Measurements from ENCODE around the gene KIAA0586.
"Not testable (repeated sequence)": the region's sequence is repeated elsewhere in the genome, so short reads cannot be mapped to it uniquely, and the experiment has no call there.

Gene KIAA0586

GRCh38 chr14:58427281-58428117 is at the start of gene KIAA0586, which contains the start of gene TIMM9:
TSS of gene KIAA0586 (plus strand) at chr14:58427719. CDS start at chr14:58428265, 546 bp downstream.
TSS of gene TIMM9 (minus strand) at chr14:58427531. CDS start at chr14:58411945, 15,586 bp downstream.
- Mint-ChIP-seq H3K9me3 (no peaks in the 10 kb centered on the region), H3K27ac (peak within 1 kb of the TSS; percentile 95), H3K36me3 (peaks cover 7% of the 10 kb centered on the region), H3K4me3 (peak within 1 kb of the TSS; percentile 88), H3K4me1 (peaks cover 57% of the 10 kb centered on the region), H3K27me3 (no peaks in the 10 kb centered on the region)

DNA sequence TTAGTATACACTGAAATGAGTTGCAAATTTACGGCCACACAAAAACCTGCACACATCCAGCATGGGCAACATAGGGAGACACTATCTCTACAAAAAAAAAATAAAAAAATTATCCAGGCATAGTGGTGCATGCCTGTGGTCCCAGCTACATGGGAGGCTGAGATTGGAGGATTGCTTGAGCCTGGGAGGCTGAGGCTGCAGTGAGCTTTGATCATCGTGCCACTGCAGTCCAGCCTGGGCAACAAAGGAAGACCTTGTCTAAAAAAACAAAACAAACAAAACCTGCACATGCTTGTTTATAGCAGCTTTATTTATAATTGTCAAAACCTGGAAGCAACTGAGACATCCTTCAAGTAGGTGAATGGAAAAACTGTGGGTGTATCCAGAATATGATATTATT is 36.7 kb upstream of the KIAA0586 start:
- no peak overlapping the region for H3K4me3 Mint-ChIP-seq
- no peaks in the 10 kb centered on the region for H3K27me3 Mint-ChIP-seq
- H3K36me3 Mint-ChIP-seq, result no peaks in the 10 kb centered on the region
- peaks cover 5% of the 10 kb centered on the region for H3K4me1 Mint-ChIP-seq
- H3K9me3 Mint-ChIP-seq, result no peaks in the 10 kb centered on the region
- H3K27ac Mint-ChIP-seq, result no peak overlapping the region

- Mint-ChIP-seq H3K4me3 (peak overlapping the region; percentile 83), H3K4me1 (peaks cover 14% of the 10 kb centered on the region), H3K9me3 (no peaks in the 10 kb centered on the region), H3K36me3 (peaks cover 2% of the 10 kb centered on the region), H3K27ac (peak overlapping the region; percentile 65), H3K27me3 (no peaks in the 10 kb centered on the region)
Observed at GRCh38 chr14:58395562-58395811, 32.0 kb upstream of the KIAA0586 start.

- no peaks in the 10 kb centered on the region for H3K9me3 Mint-ChIP-seq
- H3K4me3 Mint-ChIP-seq, result peak within 1 kb of the TSS; percentile 83
- H3K27me3 Mint-ChIP-seq, result no peaks in the 10 kb centered on the region
- H3K27ac Mint-ChIP-seq, result peak within 1 kb of the TSS; percentile 95
- peaks cover 2% of the 10 kb centered on the region for H3K36me3 Mint-ChIP-seq
- H3K4me1 Mint-ChIP-seq, result peaks cover 14% of the 10 kb centered on the region
Observed at GRCh38 chr14:58395812-58396788, 31.4 kb upstream of the KIAA0586 start, which contains the start of gene TOMM20L. TSS of gene TOMM20L (plus strand) at chr14:58395930. CDS start at chr14:58395958, 28 bp downstream.

GRCh38 chr14:58397156-58397555 is 30.4 kb upstream of the KIAA0586 start:
- Mint-ChIP-seq H3K4me1 (peaks cover 14% of the 10 kb centered on the region), H3K27ac (peak overlapping the region; percentile 73), H3K4me3 (peak overlapping the region; percentile 45), H3K36me3 (peaks cover 2% of the 10 kb centered on the region), H3K9me3 (no peaks in the 10 kb centered on the region), H3K27me3 (no peaks in the 10 kb centered on the region)

GRCh38 chr14:58398495-58398894 is 29.0 kb upstream of the KIAA0586 start:
- no peak overlapping the region for H3K4me3 Mint-ChIP-seq
- H3K4me1 Mint-ChIP-seq, result peaks cover 14% of the 10 kb centered on the region
- H3K27ac Mint-ChIP-seq, result no peak overlapping the region
- H3K36me3 Mint-ChIP-seq, result peaks cover 2% of the 10 kb centered on the region
- no peaks in the 10 kb centered on the region for H3K27me3 Mint-ChIP-seq
- H3K9me3 Mint-ChIP-seq, result no peaks in the 10 kb centered on the region

DNA sequence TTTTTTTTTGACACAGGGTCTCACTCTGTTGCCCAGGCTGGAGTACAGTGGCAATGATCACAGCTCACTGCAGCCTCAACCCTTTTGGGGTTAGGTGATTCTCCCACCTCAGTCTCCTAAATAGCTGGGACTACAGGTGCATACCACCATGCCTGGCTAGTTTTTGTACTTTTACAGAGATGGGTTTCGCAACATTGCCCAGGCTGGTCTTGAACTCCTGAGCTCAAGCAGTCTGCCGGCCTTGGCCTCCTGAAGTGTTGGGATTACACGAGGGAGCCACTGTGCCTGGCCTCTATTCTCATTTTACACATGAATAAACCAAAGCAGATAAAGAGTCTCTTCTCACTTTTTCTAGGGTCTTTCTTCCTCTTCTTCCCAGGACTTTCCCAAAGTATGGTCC is 28.6 kb upstream of the KIAA0586 start:
- Mint-ChIP-seq H3K27ac (no peak overlapping the region), H3K36me3 (peaks cover 2% of the 10 kb centered on the region), H3K9me3 (no peaks in the 10 kb centered on the region), H3K4me1 (peaks cover 14% of the 10 kb centered on the region), H3K27me3 (no peaks in the 10 kb centered on the region), H3K4me3 (no peak overlapping the region)

DNA sequence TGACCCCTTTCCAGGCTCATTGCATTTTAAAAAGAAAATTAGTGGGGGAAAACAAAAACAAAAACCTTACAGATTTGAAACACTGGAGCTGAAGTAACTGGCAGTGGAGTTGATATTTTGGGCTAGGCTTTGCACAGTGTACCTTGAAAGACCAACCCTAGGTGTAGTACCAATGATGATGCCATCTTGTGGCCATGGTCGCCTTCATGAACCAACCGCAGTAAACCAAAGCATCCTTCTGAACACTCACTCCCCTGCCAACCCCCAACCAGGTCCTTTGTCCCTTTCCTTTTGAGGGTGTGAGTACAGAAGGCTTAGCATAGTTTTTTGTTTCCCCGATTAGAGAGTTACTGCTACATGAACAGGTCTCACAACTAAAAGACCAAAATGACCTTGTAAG is 25.9 kb upstream of the KIAA0586 start:
- Mint-ChIP-seq H3K9me3 (no peaks in the 10 kb centered on the region), H3K27me3 (no peaks in the 10 kb centered on the region), H3K4me3 (no peak overlapping the region), H3K36me3 (peaks cover 4% of the 10 kb centered on the region), H3K27ac (no peak overlapping the region), H3K4me1 (peaks cover 3% of the 10 kb centered on the region)

DNA sequence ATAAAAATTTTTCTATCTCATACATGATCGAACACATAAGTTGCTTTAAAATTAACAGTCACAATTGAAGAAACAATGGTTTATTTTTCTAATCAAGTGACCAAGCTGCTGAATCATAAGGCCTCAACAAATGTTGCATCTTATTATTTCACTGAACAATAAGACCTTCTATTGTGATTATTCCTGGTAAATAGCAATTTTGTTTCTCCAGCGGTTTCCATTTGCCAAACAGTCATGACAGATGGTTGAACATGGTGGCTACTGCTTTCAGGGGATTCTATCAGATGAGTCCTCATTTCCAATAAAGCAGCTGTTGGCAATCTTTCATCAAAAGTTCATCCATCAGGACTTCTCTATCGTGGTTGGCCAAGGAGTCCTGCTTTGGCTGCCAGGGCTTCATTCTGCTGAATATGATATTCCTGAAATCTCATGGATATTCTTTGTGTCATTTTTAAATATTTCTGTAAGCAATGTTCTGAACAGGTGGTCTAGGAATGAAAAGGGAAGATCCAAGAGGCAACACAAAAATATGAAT is 18.8 kb upstream of the KIAA0586 start:
- Mint-ChIP-seq H3K4me1 (peaks cover 4% of the 10 kb centered on the region), H3K27ac (no peak overlapping the region), H3K36me3 (peaks cover 14% of the 10 kb centered on the region), H3K9me3 (no peaks in the 10 kb centered on the region), H3K27me3 (no peaks in the 10 kb centered on the region), H3K4me3 (no peak overlapping the region)

DNA sequence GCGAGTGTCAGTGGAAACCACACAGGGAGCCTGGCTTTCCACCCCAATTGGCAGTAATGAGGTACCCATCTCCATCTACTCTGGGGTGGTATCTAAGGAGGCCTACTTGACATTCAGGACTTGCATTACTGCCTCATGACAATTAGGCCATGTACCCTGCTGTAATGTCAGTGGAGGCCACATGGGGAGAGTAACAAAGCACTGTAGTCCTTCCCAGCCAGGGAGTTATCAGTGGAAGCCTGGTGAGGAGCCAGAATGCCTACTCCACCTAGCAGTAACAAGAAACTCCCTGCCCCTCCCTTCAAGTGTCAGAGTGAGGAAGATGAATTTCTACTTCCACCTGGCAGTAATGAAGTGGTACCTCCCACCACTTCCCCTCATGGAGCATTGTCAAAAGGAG is 12.7 kb upstream of the KIAA0586 start:
- no peak overlapping the region for H3K4me3 Mint-ChIP-seq
- H3K27me3 Mint-ChIP-seq, result no peaks in the 10 kb centered on the region
- H3K27ac Mint-ChIP-seq, result no peak overlapping the region
- H3K9me3 Mint-ChIP-seq, result no peaks in the 10 kb centered on the region
- peaks cover 30% of the 10 kb centered on the region for H3K36me3 Mint-ChIP-seq
- H3K4me1 Mint-ChIP-seq, result peaks cover 26% of the 10 kb centered on the region

DNA sequence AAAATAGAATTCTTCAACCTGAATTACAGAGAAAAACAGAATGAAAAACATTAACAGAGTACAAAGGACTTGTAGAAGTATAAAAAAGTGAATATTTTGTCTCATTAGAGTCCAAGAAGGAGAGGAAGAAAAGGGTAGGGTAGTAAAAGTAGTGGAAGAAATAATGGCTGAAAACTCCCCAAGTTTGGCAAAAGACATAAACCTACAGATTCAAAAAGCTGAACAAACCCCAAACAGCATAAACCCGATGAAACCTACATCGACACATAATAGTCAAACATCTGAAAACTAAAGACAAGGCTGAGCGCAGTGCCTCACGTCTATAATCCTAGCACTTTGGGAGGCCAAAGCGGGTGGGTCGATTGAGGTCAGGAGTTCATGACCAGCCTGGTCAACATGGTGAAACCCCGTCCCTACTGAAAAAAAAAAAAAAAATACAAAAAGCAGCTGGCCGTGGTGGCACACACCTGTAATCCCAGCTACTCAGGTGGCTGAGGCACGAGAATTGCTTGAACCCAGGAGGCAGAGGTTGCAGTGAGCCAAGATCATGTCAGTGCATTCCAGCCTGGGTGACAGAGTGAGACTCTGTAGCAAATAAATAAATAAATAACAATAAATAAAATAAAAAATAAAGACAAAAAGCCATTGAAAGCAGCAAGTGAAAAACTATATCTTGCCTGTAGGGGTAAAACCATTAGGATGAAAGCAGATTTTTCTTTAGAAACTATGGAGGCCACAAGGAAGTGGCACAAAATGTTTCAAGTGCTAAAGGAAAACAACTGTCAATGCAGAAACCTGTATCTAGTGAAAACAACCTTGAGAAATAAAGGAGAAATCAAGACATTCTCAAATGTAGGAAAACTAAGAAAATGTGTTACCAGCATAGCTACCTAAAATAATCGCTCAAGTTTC is 11.6 kb upstream of the KIAA0586 start:
- Mint-ChIP-seq H3K9me3 (no peaks in the 10 kb centered on the region), H3K36me3 (peaks cover 31% of the 10 kb centered on the region), H3K4me3 (no peak overlapping the region), H3K27me3 (no peaks in the 10 kb centered on the region), H3K4me1 (peaks cover 27% of the 10 kb centered on the region), H3K27ac (no peak overlapping the region)

DNA sequence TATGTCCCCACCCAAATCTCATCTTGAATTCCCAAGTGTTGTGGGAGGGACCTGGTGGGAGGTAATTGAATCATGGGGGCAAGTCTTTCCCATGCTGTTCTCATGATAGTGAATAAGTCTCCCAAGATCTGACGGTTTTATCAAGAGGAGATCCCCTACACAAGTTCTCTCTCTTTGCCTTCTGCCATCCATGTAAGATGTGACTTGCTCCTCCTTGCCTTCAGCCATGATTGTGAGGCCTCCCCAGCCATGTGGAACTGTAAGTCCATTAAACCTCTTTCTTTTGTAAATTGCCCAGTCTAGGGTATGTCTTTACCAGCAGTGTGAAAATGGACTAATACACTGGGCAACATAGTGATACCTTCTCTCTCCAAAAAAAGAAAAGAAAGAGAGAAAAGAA is 10.6 kb upstream of the KIAA0586 start:
- not testable (repeated sequence) for H3K27me3 Mint-ChIP-seq, H3K9me3 Mint-ChIP-seq, H3K4me3 Mint-ChIP-seq, H3K27ac Mint-ChIP-seq
- H3K36me3 Mint-ChIP-seq, result peaks cover 35% of the 10 kb centered on the region
- H3K4me1 Mint-ChIP-seq, result peaks cover 32% of the 10 kb centered on the region

DNA sequence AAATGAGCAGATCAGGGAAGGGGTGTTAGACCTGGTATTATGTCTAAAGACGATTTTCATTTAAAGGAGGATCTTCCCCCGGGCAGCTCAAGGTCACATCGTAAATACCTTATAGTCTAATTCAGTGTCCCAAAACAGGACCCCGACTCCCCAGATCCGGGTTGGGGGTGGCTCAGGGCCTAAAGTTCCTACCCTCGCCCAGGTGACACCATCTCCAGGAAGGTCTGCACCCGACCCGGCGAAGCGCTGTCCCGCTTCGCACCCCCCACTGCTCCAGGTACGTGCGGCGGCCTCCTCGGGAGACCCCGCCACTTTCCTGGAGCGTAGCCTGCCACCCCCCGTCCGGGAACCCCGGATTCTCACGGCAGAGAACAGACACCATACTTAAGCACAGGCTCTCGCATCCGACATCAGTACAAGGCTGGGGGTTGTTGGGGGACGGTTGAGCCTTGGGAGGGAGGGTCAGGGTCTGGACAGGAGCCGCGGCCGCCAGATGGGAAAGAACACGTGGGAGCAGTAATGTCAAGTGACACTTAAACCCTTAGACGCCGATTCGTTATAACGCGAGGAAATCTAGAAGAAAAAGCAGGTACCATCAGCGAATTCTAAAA is 744 bp upstream of the KIAA0586 start:
- Mint-ChIP-seq H3K27me3 (no peaks in the 10 kb centered on the region), H3K27ac (peak overlapping the region; percentile 95), H3K9me3 (no peaks in the 10 kb centered on the region), H3K4me1 (peaks cover 54% of the 10 kb centered on the region), H3K4me3 (peak overlapping the region; percentile 88), H3K36me3 (peaks cover 7% of the 10 kb centered on the region)

GRCh38 chr14:58428118-58428683 is 682 bp downstream of the KIAA0586 start:
- Mint-ChIP-seq H3K9me3 (no peaks in the 10 kb centered on the region), H3K27ac (peak overlapping the region; percentile 95), H3K27me3 (no peaks in the 10 kb centered on the region), H3K4me3 (peak overlapping the region; percentile 88), H3K36me3 (peaks cover 7% of the 10 kb centered on the region), H3K4me1 (peaks cover 57% of the 10 kb centered on the region)
